GM19238 (cell line): ENCODE measurements around the gene AADACL3.
"Not testable (repeated sequence)": the region's sequence is repeated elsewhere in the genome, so short reads cannot be mapped to it uniquely, and the experiment has no call there.

Experiments
- DNase-seq: peaks from one replicate; pipeline ENCODE4 v3.0.0; 2011; ENCODE audit warnings: low spot score; ENCODE audit not compliant: insufficient read length

Gene AADACL3

GRCh38 chr1:12715896-12716437, at the start of gene AADACL3:
Gene AADACL3 (plus strand): TSS chr1:12716110. CDS start chr1:12716177, 67 bp downstream.
- DNase-seq, result no peak

- no peak for DNase-seq
These were observed 49.7 kb upstream of the AADACL3 start for GRCh38 chr1:12666141-12666735.

- DNase-seq, result no peak
These were observed 46.3 kb upstream of the AADACL3 start for GRCh38 chr1:12669529-12670068.

- no peak for DNase-seq
These were observed 41.6 kb upstream of the AADACL3 start for GRCh38 chr1:12674358-12674757.

GRCh38 chr1:12676122-12676521, 39.8 kb upstream of the AADACL3 start:
- DNase-seq, result not testable (repeated sequence)

- DNase-seq, result no peak
These were observed 38.3 kb upstream of the AADACL3 start for GRCh38 chr1:12677565-12677964.

- DNase-seq, result no peak
These were observed 37.6 kb upstream of the AADACL3 start for GRCh38 chr1:12678350-12678749.

- no peak for DNase-seq
These were observed 37.1 kb upstream of the AADACL3 start for GRCh38 chr1:12678820-12679219.

GRCh38 chr1:12690156-12690555, 25.8 kb upstream of the AADACL3 start:
- DNase-seq, result no peak

- DNase-seq, result no peak
These were observed 22.7 kb upstream of the AADACL3 start for GRCh38 chr1:12692967-12693782.

- no peak for DNase-seq
These were observed 19.3 kb upstream of the AADACL3 start for GRCh38 chr1:12696658-12697057.

GRCh38 chr1:12697397-12697796, 18.5 kb upstream of the AADACL3 start:
- no peak for DNase-seq

GRCh38 chr1:12703821-12704451, 12.0 kb upstream of the AADACL3 start:
- no peak for DNase-seq

- no peak for DNase-seq
These were observed 9.8 kb upstream of the AADACL3 start for GRCh38 chr1:12706061-12706460.

- DNase-seq, result no peak
These were observed 7.4 kb upstream of the AADACL3 start for GRCh38 chr1:12708396-12709090.

GRCh38 chr1:12709091-12709491, 6.8 kb upstream of the AADACL3 start:
- DNase-seq, result no peak

- no peak for DNase-seq
These were observed 6.2 kb upstream of the AADACL3 start for GRCh38 chr1:12709696-12710095.

GRCh38 chr1:12711536-12711935, 4.4 kb upstream of the AADACL3 start:
- no peak for DNase-seq

- no peak for DNase-seq
These were observed 3.8 kb upstream of the AADACL3 start for GRCh38 chr1:12712076-12712475.

GRCh38 chr1:12712929-12713328, 3.0 kb upstream of the AADACL3 start:
- DNase-seq, result no peak

GRCh38 chr1:12713651-12714050, 2.3 kb upstream of the AADACL3 start:
- not testable (repeated sequence) for DNase-seq
